CD4-positive, alpha-beta T cell treated with Interleukin-21 for 1 hour (primary cell): ENCODE results near the gene GUCD1.
"Not testable (repeated sequence)": the region's sequence is repeated elsewhere in the genome, so short reads cannot be mapped to it uniquely, and the experiment has no call there.

Experiments used
- DNase-seq: peaks from one replicate; pipeline ENCODE4 v3.0.0-alpha.2; 2020

GUCD1 gene

DNA sequence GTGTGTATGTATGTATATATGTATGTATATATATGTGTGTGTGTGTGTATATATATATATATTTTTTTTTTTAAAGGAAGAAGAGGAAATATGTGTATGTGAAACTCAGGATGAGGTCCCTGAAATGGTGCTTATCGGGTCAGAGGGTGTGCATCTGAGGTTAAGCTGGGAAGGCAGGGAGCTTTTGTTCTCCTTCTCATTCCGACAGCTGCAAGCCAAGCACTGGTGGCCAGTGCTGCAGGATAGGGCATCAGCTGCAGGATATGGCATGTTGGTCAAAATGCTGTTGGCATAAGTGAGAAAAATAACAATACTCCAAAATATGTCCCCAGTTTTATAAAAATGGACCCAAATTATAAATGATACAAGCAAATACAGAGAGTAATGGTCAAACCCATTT lies 8.3 kb upstream of the GUCD1 start:
- no peak for DNase-seq

DNA sequence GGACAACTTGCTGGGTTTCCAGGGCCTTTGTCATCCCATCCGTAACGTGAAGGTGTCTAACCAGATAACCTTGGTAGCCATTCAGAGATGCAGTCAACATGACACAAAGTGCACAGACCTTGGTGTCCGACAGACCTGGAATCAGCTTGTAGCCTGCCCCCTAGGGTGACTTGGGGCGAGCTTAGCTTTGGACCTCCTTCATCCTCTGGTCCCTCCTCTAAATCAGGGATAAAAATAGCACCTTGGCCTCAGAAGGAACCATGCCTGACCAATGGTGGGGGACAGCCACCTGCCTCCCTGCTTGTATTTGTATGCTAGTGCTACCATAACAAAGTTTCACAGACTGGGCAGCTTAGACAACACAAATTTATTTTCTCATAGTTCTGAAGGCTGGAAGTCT lies 4.5 kb upstream of the GUCD1 start:
- DNase-seq: no peak

DNA sequence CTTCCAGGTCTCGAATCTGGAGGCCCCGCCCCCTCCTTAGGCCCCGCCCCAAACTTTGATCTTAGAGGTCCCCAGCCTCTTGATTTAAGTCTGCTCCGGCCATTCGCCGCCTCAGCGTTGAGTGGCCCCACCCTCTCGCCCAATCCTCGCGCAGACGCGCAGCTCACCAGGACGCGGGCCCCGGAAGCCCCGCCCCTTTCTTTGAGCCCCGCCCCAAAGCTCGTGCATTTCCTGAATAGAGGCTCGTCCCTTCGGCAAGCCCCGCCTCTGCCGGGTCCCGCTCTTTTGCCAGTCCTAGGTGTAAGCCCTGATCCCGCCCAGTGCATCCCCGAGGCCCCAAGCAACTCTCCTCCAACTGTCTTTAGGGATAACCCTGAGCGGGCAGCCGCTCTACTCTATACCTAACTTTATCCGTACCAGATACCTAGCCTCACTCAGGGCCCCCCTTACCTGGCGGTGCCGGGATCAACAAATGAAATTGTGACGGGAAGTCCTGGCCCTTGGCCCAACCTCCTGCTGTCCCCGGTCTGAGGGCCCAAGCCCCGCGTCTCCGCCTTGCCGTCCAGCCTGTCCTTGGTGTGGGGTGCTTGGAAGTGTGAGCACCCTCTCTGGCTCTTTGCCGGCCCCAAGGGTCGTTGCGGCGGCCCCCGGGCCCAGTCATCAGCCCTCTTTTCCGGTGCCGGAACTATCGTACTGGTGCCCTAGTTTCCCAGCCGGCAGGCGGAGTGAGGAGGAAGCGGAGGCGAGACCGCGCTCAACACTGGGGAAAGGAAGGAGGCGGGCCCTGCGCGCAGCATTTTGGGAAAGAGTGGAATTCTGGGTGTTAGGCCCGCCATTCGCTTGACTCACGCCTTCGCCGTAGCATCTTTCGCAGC lies 464 bp upstream of the GUCD1 start, which contains the start of gene SNRPD3:
TSS of gene SNRPD3 (plus strand) at position 835 of the 875 bp plus-strand sequence. CDS start 1,676 bp downstream, outside the sequence.
- peak; percentile 100 for DNase-seq

DNA sequence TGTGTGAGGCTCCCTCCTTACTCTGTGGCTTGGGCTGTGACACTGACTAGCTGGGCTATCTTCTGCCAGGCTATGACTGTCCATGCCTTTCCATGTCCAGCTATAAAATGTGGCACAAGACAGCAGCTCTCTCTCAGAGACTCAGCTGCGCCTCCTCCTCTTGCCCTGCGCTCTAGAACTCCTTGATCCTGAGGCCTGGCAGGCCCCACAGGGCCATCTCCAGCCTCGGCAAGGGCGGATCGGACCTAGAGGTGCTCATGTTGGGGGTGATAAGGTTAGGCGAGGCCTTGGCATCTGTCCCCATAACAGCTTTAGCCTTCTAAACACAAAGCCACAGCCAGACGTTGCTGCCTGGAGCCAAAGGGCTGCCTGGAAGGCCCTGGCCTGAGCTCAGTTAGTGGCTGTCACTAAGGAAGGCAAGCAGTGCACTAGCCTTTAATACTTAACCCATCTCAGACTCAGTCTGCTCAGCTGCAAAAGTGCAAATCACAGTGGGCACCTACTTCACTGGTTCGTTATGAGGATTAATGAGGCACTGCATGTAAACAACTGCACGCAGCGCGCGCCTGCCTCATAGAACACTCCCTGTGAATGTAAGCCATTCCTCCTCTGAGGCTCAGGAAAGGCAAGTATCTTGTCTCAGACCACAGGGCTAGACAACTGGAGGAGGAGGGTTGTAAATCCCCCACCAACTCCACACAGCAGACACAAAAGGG lies 1.2 kb downstream of the GUCD1 start:
- DNase-seq: peak; percentile 10

DNA sequence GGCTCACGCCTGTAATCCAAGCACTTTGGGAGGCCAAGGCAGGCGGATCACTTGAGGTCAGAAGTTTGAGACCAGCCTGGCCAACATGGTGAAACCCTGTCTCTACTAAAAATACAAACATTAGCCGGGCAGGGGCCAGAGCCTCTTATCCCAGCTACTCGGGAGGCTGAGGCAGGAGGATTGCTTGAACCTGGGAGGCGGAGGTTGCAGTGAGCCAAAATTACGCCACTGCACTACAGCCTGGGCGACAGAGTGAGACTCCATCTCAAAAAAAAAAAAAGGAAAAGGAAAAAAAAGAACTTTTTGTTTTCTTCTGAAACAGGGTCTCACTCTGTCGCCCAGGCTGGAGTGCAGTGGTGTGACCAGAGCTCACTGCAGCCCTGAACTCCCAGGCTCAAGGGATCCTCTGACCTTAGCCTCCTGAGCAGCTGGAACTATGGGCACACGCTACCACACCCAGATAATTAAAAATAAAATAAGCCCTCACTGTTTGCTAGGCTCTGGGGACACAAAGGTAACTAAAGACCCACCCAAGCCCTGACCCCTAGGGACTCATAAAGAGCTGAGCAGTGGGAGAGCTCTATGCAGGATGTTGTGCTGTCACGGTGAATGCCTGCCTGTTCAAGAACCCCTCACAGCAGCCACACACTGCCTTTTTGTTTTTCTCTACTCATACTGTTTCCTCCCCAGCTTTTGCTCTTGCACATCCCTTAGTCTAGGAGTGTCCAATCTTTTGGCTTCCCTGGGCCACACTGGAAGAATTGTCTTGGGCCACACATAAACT lies 2.2 kb downstream of the GUCD1 start:
- not testable (repeated sequence) for DNase-seq

DNA sequence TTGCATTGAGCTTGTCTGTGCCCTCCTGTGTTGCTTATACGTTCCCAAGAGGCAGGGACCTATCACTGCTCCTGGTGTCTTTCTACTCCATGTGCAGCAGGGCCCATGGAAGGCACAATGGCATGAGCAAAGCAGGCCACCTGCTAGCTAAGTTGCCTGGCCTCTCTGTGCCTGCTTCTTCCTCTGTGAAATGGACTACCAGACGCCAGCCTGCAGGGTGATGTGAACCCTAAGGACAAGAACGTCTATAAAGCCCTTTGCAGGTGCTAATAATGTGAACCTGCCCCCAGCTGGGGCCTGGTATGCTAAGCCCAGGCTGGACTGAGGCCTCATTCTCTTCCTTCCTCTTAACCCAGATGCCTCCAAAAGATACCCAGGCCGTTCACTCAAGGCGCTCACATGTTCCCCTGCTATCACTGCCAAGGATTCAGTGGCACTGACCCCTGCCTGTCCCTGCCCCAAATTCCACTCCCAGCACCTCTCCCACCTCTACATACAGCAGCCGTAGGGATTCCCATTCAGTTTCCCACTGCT lies 4.0 kb downstream of the GUCD1 start:
- no peak for DNase-seq

DNA sequence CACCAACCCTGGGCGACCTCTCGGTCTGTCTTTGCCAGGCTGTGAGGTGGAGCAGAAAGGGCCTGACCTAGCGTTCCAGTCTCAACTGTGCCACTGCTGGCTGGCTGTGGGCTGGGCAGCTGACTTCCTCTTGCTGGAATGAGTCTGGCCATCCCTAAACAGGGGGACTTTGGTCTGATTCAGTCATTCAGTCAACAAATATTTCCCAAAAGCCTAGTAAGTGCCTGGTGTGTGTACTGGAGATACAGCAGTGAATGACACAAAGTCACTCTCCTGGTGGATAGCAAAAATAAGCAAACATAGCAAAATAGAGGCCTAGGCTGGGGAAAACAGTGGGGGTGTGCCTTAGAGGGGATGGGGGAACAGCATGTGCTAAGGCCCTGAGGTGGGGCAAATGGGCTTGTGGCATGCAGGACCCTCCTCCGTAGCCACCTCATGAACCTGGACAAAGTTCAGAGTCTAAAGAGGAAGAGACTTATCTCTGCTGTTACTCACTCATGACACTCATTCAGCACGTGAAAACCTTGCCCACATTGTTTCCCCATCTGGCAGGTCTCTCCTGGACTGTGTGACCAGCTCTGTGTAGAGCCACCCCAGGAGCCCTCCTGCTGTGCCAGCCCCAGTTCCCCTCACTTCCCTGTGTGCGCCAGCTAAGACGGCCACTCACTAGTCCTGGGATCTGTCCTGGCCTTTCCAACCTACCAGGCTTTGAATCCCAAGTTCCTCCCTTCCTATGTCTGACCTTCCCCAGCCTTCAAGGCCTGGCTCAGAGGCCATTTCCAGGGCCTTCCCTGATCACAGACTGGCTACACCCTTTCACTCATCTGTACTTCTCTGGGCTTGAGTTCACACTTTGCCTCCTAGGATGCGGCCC lies 4.7 kb downstream of the GUCD1 start:
- no peak for DNase-seq

DNA sequence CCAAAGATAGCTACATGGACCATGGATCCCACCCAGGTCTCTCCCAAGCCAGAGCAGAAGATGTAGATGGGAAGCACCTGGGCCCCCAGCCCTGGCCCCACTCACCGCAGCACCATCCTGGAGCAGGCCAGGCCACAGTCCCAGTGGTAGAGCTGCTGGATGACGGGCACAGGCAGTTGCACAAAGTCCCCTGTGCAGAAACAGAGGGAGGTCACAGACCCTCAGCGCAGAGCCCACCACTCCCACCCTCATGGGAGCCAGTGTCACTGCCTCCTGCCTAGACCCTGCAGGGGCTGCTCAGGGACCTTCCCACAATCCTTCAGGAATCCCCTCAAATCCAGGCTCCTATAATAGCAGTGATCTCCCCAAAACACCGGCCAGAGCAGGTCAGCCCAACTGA lies 6.1 kb downstream of the GUCD1 start:
- no peak for DNase-seq

DNA sequence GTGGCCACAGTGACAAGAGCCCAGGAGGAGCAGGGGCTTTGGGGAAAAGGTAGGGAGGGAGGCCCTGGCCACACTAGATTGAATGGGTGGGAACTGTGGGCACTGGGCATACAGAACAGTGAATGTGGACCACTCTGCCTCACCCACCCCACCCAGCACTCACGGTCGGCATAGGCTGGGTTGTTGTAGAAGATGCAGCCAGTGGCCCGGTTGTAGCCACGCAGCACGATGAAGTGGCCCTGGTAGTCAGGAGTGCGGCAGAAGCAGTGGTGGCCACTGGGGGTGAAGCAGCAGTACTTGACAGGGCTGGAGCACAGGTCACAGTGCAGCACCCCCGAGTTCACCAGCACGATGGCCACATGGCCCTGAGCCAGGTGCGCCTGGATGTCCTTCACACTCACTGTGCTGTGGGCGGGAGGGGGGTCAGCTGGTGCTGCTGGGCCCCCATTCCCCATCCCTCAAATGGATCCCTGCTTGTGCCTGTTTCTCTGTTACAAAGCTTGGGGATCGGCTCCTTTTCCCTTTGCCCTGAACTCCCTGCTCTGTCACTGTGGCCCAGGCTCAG lies 11.2 kb downstream of the GUCD1 start:
- DNase-seq: no peak

DNA sequence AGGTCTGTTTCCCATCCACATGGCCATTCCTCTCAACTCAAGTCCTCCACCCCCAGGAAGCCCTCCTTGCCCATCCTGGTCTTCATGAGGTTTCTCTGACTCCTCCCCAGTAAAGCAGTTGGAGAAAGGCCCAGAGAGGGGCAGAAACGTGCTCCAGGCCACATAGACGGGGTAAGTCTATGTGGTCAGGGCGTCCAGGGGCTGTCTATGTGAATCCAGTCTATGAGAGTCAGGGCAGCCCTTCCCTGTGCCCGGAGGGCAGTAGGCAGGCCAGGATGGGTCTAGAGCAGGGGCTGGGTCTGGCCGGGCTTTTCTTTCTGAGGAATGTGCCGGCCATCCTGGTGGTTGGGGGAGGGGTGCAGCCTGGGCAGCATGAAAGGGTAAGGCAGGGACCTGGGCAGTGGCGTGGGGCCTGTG lies 11.7 kb downstream of the GUCD1 start:
- DNase-seq: no peak

DNA sequence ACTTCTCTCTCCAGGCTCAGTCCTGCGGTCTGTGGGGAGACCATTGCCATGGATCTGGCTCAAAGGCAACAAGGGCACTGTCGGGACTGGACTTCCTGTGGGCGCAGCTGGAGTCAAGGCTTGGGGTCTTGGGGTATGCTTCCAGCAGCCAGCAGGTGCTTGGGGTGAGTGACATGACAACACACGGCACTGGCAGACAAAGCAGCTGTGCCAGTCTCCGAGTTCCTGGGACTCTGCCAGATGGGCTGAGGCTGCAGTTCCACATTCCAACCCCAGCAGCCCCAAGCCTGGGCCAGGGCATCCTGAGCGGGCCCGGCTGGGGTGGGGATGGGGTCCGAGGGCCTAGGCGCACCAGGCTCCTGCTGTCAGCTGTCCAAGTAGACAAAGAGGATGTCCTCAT lies 12.3 kb downstream of the GUCD1 start:
- no peak for DNase-seq

DNA sequence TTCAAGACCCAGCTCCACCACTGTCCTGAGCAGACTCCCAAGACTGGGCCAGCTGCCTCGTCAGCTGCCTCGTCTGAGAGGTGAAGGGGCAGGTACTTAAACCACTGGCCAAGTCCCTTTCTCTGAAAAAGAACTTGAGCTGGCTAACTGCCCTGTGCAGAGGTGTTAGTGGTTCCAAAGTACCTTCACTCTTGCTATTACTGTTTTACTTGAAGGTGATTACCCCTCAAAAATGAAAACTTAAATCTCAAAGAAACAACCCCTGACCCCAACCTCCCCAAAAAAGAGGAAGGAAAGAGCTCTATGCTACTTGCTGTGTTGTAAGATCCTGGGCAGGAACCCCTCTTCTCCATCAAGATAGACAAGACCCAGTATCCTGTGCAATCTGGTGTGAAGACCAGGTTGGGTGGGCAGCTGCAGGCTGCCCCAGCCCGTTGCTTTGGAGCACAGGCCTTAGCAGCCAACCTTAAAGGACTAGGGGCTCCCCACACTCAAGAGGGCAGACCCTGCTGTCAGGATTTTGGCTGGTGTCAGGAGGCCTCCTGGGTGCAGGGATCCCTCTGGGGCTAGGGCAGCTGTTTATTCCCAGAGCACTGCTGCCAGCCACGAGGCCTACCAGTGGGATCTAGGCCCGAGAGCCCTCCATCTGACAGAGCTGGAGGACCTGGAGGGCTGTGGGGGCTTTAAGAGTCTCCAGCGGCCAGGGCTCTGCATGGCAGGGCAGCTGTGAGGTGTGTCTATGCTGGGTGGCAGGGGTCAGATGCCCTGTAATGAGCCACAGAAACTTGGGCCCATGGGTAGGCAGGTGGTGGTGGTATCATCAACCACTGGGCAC lies 13.0 kb downstream of the GUCD1 start:
- DNase-seq: no peak

DNA sequence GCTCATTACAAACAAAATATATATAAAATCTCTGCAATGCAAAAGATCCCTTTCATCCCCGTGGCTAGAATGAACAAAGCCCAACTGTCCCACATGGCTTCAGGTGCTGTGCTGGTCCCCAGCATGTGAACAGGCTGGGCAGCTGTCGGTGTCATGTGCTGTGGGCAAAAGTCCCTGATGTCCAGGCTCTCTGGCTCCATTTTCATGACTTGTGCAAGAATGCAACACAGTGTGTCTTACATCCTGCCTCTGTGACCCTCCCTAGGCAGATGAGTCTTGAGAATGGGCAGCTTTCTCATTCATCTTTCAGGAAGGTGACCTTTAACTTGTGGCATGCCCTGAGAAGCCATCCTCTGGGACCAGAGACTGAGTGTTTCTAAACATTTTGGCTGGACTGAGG lies 14.5 kb downstream of the GUCD1 start:
- no peak for DNase-seq

DNA sequence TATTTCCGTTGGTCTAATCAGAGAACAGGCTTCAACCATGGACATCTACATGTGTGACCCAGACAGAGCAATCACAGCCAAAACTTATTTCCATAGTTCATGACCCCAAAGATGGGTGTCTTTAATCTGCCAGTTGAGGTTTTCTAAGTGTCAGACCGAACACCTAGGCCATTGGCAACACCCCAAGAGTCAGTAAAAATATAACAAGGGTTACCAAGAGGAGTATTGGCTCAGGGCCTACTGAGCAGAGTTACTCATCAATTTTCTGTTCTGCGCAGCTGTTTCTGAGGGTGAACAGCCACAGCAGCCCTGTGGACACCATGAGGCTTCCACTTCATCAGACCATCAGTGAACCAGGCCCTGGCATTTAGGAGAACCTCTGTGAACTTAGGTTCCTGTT lies 18.8 kb downstream of the GUCD1 start:
- DNase-seq: no peak

DNA sequence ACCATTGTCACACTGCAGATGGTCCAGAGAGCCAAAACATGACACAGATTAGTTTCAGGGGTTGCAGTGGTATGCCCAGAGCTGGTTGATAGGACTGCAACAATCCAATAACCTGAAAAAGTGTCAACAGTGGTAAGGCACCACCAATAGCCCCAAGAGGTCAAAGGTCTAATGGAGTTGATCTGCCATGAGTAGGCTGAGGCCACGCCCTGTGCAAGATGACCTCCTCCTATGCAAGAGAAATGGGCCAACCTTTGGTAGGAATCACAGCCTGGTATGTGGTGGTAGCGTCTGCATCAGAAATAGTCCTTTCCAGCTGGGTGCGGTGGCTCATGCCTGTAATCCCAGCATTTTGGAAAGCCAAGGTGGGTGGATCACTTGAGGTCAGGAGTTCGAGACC lies 19.6 kb downstream of the GUCD1 start:
- no peak for DNase-seq

DNA sequence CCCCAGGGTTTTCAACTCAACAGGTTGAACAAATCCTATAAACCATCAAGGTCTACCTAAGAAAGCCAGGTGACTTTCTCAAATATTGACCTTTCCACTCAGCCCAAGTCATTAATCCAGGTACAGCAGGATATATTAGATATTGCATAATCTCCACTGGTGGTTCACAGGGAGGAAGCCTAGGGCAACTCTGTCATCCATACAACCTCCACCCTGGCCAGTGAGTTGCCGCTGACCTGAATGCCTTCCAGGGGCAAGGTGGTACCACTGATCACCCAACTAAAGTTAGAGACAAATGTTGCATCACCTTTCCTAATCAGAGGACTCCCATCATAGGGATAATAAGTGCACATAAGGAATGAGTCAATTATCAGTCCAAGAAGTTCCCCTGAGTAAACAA lies 22.9 kb downstream of the GUCD1 start:
- no peak for DNase-seq

DNA sequence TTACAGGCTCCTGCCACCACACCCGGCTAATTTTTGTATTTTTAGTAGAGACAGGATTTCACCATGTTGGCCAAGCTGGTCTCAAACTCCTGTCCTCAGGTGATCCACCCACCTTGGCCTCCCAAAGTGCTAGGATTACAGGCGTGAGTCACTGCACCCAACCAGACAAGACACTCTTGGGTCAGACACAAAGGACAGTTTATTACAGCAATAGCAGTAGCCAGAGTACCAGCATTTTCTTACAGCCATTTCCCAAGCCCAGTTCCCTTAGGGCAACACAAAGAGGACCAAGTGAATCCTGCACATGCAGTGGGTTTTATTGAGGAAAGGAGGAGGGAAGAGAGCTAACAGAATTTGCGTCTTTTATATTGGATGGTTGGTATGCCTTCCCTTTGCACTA lies 24.0 kb downstream of the GUCD1 start:
- not testable (repeated sequence) for DNase-seq

DNA sequence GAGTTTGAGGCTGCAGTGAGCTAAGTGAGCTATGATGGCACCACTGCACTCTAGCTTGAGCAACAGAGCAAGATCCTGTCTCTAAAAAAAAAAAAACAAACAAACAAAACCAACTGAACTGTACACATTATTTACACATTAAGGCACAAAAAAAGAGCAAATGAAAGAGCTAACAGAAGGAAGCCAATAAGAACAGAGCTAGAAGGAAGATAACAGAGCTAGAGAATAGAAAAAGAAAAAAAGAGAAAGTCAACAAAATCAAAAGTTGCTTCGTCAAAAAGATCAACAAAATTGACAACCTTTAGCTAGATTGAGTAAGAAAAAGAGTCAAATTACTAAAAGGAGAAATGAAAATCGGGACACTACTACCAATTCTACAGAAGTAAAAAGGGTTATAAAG lies 25.0 kb downstream of the GUCD1 start:
- no peak for DNase-seq

DNA sequence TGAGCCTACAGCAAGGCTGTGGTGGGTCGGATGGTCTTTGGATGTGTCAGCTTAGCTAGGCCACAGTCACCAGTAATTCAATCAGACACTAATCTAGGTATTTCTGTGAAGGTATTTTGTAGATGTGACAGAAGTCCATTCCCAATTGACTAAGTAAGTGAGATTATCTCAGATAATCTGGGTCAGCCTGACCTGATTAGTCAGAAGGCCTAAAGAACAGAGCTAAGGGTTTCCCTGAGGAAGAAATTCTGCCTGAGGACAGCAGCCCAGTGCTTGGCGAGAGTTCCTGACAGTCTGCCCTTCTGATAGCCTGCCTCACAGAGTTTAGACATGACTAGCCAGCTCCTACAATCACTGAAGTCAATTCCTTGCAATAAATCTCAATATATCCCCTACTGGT lies 28.7 kb downstream of the GUCD1 start:
- no peak for DNase-seq

DNA sequence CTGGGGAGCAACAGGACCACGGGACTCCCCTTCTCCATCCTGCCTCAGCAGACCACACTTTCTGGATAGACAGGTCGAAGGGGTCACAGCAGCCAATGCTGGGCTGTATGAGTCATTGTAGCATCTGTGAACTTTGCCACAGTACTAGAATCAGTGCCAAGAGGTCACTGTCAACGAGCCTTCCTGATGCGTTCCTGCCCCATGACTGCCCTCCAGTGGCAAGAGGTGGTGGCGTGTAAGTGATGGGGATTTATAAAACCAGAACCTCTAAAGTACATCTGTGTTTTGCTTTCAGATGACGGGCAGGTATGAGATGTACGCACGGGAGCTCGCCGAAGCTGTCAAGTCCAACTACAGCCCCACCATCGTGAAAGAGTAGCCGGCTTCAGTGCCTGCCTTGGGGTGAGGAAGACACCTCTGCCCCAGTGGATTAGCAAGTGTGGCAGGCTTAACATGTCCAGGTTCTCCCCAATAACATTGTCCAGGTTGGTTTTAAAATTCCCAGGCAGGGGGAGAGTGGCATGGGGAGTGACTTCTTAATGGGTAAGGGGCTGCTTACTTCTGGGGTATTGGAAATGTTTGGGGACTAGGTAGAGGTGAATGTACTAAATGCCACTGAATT lies 29.4 kb downstream of the GUCD1 start:
- peak; percentile 81 for DNase-seq
